Measurements from ENCODE around the gene PATE2. TPM values are rescaled to one million over a fixed set of nuclear protein-coding genes. Genes with fewer than 3 reads are reported as not detected.

PATE2 gene
- total RNA-seq, 2 experiments from 2014 or later = not detected

Other genes starting within 250 kb of the PATE2 start
- 10 to 100 TPM; 59.7 to 63.2 TPM for gene EI24, start 209.4 kb downstream of the PATE2 start, total RNA-seq
- 100 to 1,000 TPM; 144 to 151 TPM for gene STT3A, start 186.0 kb downstream of the PATE2 start, total RNA-seq
- 100 to 1,000 TPM; 149 to 152 TPM for gene CHEK1, start 153.7 kb downstream of the PATE2 start, total RNA-seq
- not detected for gene ACRV1, start 98.0 kb downstream of the PATE2 start, total RNA-seq
- not detected for gene PATE1, start 32.5 kb downstream of the PATE2 start, total RNA-seq
- not detected for gene PATE3, start 9.3 kb upstream of the PATE2 start, total RNA-seq
- not detected for gene PATE4, start 54.5 kb upstream of the PATE2 start, total RNA-seq
- gene HYLS1, start 108.8 kb upstream of the PATE2 start, total RNA-seq = 1 to 10 TPM; 5.2 to 5.7 TPM
- 10 to 100 TPM; 18.0 to 18.3 TPM for gene PUS3, start 124.4 kb upstream of the PATE2 start, total RNA-seq
- gene DDX25, start 125.7 kb upstream of the PATE2 start, total RNA-seq = under 1 TPM in 1 of 2 experiments, not detected in 1; 0.27 TPM
- not detected for gene VSIG10L2, start 167.2 kb upstream of the PATE2 start, total RNA-seq

All from activated CD8-positive, alpha-beta memory T cell treated with anti-CD3 and anti-CD28 coated beads for 36 hours (primary cell).